Measurements from ENCODE around the gene CYP11A1.
"Not testable (repeated sequence)": the region's sequence is repeated elsewhere in the genome, so short reads cannot be mapped to it uniquely, and the experiment has no call there.

The CYP11A1 gene

GRCh38 chr15:74373056-74373650, 5.7 kb upstream of the CYP11A1 start:
- no peak for DNase-seq

DNA sequence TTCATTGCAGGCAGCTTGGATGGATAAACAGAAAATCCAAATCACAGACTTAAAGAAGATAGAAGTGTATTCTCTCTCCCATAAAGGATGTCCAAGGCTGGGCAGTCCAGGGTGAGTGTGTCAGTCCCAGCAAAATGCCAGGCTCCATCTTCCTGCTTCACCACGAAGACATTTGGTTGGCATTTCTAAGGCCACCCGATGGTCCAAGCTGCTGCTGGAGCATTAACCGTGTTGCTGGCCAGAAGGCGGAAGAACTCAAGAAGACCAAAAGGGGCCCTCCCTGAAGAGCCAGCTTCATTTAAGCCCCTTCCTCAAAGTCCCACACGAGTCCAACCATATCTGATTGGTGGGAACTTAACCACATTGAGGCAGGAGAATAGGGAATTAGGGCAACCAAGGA, 3.0 kb upstream of the CYP11A1 start:
- no peak for DNase-seq

DNA sequence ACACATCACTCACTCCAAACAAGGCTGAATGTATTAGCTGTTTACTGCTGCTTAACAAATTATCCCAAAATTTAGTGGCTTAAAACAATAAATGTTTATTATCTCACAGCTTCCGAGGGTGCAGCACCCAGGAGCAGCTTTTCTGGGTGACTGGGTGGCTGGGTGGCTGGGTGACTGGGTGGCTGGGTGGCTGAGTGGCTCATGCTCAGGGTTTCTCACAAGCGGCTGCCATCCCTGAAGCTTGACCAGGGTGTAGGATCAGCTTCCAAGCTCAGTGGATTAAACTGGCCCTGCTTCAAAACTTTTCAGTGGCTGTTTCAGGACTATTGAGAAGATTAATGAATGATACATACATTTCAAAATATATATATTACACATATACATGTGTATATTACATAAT, 2.3 kb upstream of the CYP11A1 start:
- no peak for DNase-seq

GRCh38 chr15:74369084-74369745, 1.8 kb upstream of the CYP11A1 start:
- DNase-seq: no peak

- DNase-seq: no peak
Measured at GRCh38 chr15:74368121-74368520, 675 bp upstream of the CYP11A1 start.

DNA sequence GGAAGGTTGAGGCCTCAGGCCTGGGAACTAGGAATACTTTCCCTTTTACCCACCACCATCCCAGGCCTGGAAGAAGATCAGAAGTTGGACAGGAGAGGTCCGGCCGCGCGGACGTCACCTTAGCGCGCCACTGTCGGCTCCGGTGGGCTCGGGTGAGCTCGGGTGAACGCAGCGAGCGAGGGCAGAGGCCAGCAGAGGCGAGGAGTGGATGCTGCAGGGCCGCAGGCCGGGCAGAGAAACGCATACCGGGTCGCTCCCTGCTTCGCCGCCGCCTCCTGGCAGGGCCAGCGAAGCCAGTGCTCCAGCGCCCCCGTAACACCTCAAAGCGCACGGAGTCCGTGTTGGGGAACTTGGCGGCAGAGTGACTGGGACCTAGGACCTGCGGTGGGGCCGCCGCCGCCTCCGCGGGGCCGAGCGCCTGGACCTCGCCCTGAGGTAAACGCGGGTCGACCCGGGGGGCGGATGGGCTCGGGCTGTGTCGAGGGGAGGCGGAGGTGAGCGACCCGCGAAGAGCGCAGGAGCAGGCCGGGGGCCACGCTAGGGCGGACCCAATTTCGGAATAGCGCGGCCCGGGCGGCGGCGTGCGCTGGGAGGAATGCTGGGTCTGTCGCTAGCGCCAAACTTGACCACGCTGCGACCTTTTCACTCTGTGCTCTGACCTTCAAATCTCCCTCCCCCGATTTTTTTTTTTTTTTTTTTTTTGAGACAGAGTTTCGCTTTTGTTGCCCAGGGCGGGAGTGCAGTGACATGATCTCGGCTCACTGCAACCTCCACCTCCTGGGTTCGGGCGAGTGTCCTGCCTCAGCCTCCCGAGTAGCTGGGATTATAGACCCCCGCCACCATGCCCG, 1.6 kb downstream of the CYP11A1 start:
- DNase-seq: peak; percentile 64

DNA sequence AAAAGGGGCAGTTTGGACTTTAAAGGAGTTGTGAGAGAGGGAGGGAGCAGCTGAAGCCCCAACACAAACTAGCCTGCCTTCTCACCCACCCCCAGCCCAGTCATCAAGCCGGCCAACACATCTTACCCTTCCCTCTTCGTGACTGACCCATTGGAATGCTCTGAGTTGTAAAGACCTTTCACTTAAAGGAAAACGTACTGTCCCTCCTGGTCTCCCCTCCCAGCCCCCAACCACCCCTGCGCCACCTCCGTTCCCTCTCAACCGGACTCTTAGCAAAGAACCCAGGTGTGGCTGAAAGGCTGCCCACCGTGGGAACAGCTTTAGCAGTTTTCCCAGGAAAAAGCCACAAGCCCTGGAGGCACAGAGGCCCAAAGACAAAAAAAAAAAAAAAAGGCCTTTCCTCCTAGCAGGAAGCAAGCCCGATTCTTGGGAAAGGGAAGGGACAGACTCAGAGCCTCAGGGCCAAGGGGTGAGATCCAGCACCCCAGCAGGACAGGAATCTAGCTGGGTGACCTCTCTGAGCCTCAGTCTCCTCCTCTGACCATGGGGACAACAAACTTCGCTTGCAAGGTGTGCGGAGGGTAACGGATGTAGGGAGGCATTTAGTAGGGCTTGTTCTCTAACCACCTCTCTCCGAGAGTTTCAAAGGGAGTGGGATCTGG, 2.4 kb downstream of the CYP11A1 start:
- DNase-seq: no peak

DNA sequence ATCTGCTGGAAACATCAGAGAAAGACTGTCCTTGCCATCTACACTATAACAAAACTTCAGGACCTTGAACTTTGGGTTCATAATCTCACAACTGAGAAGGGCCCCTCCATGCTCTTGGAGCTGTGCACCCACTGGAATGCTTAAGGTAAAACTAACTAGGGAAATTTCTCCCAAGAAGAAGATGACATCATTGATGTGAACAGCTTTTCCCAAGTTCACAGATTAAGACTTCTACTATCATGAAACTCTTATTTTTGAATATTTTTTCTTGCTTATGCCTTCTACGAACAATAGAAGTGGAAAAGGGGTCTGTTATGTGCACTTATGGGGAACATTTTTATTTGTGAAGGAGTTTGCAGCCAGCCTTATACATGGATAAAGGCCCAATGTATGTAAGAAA, 5.0 kb downstream of the CYP11A1 start:
- DNase-seq: no peak

DNA sequence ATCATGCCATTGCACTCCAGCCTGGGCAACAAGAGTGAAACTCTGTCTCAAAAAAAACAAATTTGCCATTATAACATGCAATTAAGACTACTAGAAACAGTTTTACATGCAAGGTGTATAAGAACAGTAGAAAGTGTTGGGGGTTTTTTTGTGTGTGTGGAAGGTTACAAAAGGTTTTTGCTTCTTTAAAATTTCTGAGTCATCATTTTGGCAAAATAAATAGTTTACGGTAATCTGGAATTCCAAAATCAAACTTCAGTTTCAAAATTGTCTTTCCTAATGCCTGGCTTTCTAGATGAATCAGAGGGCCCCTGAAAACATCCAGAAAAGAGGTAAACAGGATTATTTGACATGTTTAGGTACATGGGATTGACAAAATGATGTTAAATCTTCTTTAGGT, 6.6 kb downstream of the CYP11A1 start:
- DNase-seq: not testable (repeated sequence)

- not testable (repeated sequence) for DNase-seq
Measured at GRCh38 chr15:74359376-74359775, 8.1 kb downstream of the CYP11A1 start.

DNA sequence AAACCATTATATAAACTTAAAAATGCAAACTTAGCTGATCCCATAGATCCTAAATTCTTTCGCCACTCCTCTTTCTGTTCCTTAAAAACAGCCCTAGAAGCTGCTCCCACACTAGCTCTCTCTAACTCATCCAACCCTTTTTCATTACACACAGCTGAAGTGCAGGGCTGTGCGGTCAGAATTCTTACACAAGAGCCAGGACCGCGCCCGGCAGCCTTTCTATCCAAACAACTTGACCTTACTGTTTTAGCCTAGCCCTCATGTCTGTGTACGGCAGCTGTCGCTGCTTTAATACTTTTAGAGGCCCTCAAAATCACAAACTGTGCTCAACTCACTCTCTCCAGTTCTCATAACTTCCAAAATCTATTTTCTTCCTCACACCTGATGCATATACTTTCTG, 9.9 kb downstream of the CYP11A1 start:
- DNase-seq: not testable (repeated sequence)

DNA sequence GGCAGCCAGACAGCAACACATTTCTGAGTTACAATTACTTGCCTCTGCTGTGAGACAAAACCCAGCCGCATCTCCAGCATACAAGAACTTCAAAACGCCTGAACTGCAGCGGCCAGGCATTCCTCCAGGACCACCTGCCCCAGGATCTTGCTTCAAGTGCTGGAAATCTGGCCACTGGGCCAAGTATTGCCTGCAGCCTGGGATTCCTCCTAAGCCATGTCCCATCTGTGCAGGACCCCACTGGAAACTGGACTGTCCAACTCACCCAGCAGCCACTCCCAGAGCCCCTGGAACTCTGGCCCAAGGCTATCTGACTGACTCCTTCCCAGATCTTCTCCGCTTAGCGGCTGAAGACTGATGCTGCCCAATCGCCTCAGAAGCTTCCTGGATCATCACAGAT, 11.4 kb downstream of the CYP11A1 start:
- not testable (repeated sequence) for DNase-seq

- not testable (repeated sequence) for DNase-seq
Measured at GRCh38 chr15:74353992-74354391, 13.5 kb downstream of the CYP11A1 start.

DNA sequence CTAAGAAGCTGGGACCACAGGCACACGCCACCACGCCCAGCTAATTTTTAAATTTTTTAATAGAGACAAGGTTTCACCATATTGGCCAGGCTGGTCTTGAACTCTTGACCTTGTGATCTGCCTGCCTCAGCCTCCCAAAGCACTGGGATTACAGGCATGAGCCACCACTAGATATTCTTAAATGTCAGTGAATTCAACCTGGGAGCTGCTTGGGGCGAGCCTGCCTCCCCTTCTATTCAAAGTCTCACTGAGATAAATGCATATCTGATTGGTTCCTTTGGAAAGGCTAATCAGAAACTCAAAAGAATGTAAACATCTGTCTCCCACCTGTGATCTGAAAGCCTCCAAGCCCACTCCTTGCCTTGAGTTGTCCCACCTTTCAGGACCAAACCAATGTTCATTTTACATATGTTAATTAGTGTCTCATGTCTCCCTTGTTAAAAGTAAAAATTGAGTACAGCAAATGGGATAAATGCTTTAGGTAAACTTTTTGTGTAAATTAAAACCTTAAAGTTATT, 15.0 kb downstream of the CYP11A1 start:
- DNase-seq: no peak

DNA sequence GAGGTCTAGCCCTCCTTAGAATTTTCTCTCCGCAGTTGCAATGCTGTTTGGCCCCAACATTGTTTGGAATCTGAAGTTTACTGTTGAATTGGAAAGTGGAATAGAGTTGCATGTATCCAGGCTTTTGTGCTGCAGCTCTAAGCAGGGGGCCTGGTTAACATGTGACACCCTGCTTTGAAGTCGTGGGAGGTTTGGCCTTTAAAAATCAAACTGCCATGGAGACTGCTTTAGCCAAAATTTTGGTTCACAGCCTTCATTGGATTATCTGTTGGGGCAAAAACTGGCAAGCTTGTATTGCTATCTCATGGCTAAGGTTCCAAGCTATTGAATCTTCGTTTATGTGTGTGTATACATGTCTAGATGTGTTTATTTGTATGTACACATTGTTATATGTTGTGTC, 15.8 kb downstream of the CYP11A1 start:
- DNase-seq: no peak

DNA sequence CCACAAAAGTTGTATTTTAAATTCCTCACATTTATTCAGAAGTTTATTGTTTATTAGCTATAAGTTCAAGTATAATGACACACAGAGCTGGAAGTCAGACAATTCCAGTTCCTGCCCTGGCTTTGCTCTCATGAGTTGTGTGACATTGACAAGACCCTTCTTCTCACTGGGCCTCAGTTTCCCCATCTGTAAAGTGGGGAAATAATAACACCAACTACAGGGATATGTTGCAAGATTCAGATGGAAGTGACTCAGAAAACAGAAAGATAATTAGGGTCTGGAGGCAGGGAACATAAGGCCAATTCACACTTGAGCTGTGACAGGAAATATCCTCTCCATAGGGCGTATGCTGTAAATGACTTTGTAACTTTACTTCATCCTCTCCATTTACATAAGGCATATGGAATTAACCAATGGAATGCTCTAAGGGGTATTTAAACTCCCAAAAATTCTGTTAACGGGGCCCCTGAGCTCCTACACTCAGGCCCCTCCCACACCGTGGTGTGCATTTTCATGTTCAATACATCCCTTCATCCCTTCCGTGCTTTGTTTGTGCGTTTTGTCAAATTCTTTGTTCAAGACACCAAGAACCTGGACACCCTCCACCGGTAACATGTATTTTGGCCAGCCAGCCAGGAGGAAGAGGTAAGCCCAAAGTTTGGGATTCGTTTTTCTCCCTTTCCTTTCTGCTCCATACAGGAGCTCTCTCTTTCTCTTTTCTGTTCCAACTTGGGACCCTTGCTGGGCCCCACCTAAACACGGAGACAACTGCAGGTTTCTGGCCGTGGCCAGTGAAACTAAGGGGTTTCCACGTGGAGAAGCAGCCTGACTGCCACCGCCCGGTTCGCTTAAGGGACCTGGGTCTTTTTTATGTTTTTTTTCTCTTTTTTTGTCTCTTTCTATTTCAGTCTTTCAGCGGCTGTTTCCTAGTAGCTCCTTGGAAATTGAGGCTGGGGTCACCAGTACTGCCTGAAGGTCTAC, 16.9 kb downstream of the CYP11A1 start:
- no peak for DNase-seq

GRCh38 chr15:74349241-74349778, 18.1 kb downstream of the CYP11A1 start:
- no peak for DNase-seq

DNA sequence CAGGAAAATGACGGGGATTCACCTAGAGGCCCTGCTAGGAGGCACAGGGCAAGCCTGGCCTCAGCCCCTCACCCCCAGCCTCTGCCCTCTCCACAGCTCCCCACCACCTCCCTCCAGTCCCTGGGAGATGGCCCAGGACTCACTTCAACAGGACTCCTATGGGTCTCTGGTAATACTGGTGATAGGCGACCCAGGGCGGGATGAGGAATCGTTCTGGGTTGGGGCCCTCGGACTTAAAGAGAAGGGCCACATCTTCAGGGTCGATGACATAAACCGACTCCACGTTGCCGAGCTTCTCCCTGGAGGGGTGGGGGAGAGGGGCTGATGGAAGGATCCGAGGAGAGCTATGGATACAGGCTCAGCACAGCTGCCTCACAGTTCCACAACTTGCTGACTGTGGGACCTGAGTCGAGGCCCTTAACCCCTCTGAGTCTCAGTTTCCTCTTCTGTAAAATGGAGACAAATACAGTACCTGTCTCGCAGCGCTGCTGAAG, 19.6 kb downstream of the CYP11A1 start:
- DNase-seq: no peak

DNA sequence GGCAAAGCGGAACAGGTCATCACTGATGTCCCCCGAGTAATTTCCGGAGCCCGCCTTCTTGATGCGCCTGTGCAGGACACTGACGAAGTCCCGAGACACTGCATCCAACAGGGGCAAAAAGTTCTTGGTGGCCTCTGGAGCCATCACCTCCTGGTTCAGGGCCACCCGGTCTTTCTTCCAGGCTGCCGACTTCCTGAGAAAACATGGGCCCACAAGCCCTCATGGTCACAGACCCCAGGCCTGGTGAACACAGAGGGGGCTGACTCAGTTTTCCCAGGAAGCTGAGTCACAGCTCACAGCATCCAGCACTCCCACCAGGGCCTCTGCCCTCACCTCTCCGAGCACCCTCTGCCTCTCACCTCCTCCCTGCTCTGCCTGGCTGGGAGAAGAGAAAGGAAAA, 22.4 kb downstream of the CYP11A1 start:
- DNase-seq: no peak

DNA sequence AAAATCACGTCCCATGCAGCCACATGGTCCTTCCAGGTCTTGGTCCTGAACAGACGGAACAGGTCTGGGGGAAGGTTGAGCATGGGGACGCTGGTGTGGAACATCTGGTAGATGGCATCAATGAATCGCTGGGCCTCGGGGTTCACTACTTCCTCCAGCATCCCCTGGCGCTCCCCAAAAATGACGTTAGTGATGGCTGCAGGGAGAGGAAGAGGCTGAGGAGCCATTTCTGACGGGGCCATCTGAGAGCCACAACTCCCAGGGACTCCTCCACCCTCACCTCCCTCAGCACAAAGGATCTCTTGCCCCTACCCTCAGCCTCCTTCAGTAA, 23.7 kb downstream of the CYP11A1 start:
- DNase-seq: no peak

- DNase-seq: no peak
Measured at GRCh38 chr15:74343127-74343796, 24.2 kb downstream of the CYP11A1 start.

Measured in hematopoietic multipotent progenitor cell treated with erythropoietin and hydrocortisone succinate and interleukin-3 and kit ligand, for 4 days (in vitro differentiated cells).